D721Med (cell line): ENCODE data around the gene PCSK6.

ENCODE experiments used
- DNase-seq: peaks from one replicate; pipeline ENCODE4 v3.0.0; 2011; ENCODE audit warnings: low spot score; ENCODE audit not compliant: insufficient read length
- FAIRE-seq: peaks from 2 replicates; lab custom pipeline; 2011; peaks lifted over from hg19 to GRCh38; lab: Jason Lieb, UNC
- TF ChIP-seq, protein P1 (sequence below): IDR thresholded peaks from 2 replicates; pipeline ENCODE4 v1.5.1; 2012; ENCODE audit warnings: mild to moderate bottlenecking, control low read depth; ENCODE audit not compliant: insufficient read depth; ENCODE audit errors: missing control alignments

PCSK6 gene

DNA sequence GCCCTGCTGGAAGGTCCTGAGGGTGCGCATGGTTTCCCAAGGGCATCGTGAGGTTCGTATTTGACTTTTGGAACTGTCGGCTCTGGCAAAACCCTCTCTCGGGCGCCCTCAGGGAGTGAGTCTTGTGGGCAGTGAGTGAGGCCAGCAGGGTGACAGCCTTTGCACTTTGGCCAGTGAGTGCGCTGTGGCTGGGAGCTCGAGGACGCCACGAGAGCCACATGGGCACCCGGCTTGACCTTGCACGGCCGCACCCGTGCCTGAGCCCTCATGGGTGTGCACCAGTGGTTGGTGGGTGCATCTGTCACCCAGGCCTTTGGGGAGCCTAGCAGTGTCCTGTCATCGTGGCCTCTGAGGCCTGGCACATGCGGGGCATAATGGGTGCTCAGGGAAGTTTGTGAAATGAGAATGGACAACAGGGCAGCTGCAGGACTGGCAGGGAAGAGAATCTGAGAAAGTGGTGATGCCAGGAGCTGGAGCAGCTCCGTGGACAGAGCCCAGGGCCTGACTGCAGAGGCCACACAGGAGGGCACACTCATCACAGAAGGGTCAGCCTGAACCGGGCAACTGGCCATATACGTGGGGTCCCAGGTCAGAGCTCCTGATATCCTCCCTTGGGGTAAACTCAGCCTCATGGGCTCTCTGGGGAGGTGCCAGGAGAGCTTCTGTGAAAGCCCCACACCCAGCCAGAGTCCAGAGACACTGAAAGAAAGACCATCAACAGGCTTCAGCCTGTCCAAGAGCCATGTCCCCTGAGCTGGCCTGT is 164.1 kb downstream of the PCSK6 start:
- TF ChIP-seq, protein P1, sequence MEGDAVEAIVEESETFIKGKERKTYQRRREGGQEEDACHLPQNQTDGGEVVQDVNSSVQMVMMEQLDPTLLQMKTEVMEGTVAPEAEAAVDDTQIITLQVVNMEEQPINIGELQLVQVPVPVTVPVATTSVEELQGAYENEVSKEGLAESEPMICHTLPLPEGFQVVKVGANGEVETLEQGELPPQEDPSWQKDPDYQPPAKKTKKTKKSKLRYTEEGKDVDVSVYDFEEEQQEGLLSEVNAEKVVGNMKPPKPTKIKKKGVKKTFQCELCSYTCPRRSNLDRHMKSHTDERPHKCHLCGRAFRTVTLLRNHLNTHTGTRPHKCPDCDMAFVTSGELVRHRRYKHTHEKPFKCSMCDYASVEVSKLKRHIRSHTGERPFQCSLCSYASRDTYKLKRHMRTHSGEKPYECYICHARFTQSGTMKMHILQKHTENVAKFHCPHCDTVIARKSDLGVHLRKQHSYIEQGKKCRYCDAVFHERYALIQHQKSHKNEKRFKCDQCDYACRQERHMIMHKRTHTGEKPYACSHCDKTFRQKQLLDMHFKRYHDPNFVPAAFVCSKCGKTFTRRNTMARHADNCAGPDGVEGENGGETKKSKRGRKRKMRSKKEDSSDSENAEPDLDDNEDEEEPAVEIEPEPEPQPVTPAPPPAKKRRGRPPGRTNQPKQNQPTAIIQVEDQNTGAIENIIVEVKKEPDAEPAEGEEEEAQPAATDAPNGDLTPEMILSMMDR = no peak
- FAIRE-seq (no peak), DNase-seq (no peak)

DNA sequence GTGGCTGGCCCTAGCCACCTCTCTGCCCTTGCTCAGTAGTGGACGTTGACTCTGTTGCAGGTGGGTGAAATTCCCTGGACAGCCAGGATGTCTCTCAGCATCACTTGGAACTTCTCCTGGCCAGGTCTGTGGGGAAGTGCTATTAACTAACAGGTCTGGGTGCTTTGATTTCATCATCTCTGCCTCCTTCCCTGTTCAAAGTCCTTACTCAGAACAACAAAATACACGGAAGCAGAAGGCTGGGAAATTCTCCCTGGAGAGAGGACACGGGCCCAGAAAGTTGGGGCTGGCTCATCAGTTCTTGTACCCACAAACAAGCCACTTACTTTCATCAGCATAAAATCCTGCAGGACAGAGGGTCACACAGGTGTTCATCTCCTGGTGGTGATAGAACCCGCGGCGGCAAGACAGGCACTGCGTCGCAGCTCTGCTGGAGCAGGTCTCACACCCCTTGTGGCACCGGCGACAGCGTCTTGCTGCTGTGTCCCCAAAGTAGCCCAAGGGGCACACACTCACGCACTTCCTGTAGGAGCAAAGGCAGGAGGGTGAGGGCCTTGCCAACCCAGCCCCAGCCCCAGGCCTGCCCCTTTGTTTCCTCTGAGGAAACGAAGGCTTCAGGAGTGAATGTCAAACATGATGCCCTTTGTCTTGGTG is 164.9 kb downstream of the PCSK6 start:
- DNase-seq (no peak), FAIRE-seq (no peak)
- TF ChIP-seq, protein P1 = no peak

DNA sequence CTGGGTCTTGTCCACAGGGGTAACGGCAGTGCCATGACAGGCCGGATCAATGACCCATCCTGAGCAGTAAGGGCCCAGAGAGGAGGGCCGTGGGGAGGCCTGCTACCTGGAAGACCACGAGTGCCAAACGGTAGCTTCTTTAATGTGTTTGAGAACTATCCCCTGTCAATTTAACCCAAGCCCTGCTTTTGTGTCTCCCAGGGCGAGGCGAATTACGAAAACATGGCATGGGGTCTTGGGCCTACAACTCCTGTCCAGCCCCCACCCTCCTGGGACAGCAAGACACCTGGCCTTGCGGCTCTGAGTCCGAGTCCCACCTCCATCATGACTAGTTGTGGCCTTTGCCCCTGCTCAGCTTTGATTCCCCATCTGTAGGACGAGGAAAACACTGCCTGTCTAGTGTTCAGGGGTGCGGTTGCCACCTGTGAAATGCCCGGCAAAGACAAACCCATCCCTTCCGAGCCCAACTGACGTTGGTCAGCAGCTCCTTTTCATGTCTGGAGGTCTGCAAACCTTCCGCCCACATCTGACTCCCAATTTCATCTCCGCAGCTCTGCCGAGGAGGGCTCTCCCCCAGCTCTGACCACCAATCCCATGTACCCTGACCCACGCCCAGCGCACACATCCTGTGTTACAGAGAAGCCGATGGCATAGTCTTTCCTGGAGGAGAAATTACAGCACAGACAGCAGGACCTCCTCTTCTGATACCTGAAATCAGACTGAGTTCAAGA is 165.5 kb downstream of the PCSK6 start:
- TF ChIP-seq, protein P1 = no peak
- FAIRE-seq (no peak), DNase-seq (no peak)

DNA sequence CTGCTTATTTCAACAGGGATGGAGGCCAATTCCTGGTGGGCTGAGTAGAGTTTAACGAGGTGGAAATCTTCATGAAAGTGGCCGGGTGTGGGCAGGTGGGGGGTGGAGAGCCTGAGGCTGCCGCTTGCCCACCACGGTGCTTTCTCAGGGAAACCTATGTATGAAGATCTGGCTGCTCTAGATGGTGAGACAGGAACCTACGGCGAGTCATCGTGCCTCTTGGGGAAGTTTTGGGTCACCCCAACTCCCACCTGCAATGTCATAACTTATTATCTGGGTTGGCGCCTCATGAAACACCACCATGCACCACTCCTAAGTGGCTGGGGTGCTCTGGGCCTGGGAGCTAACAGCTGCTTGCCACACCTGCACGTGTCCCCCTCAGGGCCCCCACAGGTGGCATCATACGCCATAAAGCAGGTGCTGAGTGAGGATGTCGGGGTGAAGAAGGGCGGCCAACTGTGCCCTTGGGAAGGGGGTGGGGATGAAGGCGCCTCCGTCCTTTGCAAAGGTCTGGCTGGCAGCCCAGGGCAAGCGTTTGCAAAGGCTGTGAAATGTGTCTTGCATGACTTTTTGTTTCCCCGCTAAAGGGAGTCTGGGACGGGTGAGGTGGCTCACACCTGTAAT is 166.5 kb downstream of the PCSK6 start:
- DNase-seq = no peak
- TF ChIP-seq, protein P1 = no peak
- FAIRE-seq = no peak

DNA sequence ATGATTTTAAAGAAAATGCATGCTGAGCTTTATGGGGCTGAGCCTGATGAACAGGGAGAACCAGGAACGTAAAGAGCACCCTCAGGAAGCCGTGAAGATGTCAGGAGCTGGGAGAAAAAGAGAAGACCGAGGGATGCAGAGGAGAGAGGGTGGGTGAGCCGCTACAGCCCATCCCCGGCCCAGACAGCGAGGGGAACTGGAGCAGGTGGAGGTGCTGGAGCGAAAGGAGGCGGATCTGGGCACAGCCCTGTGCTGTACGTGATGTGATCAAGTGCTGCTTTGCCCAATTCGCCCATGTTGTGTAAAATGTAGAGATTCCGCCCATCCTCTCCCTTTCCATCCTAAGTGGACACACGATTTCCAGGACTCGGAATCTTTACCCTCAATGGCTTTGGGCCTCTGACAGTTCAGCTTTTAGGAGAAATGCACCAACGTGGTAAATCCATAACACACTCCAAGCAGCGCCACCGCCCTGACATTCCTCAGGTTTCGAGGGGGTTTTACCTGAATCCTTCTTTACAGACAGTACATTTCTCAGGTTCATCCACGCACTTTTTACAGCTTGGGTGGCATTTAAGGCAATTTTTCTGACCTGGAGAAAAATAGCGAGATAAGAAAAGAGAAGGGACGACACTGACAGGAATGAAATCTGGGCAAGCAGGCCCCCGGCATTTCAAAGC is 167.4 kb downstream of the PCSK6 start:
- no peak for FAIRE-seq
- no peak for DNase-seq
- TF ChIP-seq, protein P1 = no peak

DNA sequence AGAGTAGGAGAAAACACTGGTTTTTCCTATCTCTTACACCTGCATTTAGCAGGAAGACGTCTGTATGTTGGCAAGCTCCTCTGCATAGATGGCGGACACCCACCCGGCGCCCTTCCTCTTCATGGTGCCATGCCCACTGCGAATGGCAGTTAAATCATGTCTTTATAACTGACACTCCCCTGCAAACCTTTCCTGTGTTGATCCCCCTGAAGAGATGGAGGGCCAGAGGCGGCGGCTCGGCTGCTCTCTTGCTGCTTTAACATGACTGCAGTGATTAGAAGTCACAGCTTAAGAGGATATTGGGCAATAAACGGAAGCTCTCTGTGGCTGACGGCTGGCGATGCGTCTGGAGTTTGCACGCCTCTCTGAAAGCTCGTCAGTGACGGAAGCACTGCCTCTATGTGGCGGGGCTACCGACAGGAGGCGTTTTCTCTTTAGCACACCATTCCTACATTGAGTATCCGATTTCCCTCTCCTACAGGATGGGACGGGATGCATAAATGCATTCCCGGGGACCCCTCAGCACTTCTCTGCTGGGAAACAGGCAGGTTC is 168.9 kb downstream of the PCSK6 start:
- DNase-seq (peak; percentile 70), FAIRE-seq (peak; percentile 51)

More for the DNA sequence above, 168.9 kb downstream of the PCSK6 start:
- TF ChIP-seq, protein P1 = no peak
